ENCODE results near the gene P2RY6. TPM values are rescaled to one million over a fixed set of nuclear protein-coding genes. Genes with fewer than 3 reads are reported as not detected.

P2RY6 gene
- total and polyA plus RNA-seq, 2 donors from 2014 or later, result 6.7 to 17.9 TPM

DNA sequence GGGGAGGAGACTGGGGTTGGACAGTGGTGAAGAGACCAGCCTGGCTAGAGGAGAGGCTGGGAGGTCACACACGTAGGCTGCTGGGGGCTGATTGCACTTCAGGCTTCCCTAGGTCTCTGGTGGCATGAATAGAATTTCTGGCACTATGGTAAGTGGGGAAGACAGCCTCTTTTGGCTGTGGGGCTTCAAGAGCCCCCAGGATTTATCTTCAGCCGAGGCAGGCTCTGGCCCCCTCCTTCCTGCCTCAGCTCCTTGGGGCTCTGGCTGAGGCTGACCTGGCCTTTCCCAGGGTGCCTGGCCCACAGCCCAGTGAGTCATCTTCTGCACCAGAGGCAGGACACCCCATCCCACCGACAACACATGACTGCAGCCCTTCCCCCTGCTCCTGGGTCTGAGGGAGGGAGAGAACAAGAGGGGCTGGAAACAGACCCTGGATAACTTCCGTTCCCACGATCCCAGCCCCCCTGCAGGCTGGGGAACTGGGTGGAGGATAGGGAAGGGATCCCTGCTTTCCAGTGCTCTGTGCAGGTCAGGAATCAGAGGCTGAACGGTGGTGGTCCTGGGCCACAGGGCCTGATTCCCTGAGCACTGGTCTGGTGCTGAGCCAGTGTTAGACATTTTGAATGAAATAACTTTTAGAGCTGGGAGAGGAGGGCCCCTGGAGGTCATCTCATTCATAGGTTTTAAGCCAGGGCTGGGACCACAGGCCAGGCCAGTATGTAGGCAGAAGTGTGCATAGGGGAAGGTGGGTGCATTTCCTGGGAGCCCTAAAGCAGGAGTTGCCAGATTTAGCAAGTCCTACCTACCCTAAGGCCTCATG is 62.5 kb downstream of the P2RY6 start:
- H3K27ac ChIP-seq (ENCODE audit: low read depth in 2 of 2, low read length in 2 of 2), result peak overlapping the region; percentile 59 to 71

DNA sequence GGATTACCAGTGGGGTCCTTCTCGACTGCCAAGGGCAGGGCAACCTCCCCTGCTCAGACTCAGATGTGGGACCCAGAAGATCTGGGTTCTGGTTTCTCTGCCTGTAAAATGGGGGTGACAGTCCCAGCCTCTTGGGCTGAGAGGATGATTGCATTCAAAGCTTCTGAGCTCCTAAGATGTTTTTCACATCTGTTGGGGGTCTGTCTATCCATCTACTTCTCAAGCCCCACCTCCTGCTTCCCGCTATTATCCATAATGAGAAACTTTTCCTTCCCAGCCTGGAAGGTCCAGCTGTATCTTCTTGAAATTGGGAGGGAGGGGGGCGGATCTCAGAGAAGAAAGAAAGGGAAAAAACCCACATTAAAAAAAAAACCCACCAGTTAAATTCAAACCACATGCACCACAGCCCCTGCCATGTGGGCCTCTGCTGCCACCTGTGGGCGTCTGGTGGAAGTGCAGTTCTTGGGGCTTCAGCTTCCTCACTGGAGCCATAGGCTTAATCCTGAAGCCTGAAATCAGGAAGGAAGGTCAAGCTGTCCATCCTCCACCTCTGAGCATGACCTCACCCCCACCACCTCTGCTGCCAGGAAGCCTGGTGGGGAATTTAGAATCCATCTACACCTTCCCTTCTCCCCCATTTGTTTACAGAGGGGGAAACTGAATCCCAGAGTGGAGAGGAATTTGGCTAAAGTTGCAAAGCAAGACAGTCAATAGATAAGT is 63.2 kb downstream of the P2RY6 start:
- Histone ChIP-seq H3K4me3 (ENCODE audit: low read length in 3 of 3) (no peak overlapping the region), H3K9me3 (ENCODE audit: control insufficient read depth in 2 of 3, insufficient read depth in 1 of 3, low read length in 3 of 3) (no peaks in the 10 kb centered on the region), H3K27me3 (ENCODE audit: control insufficient read depth, insufficient read depth, low read length) (no peaks in the 10 kb centered on the region), H3K9ac (ENCODE audit: low read length in 3 of 3) (peak overlapping the region in 1 of 3 donors; percentile 7), H3K4me1 (ENCODE audit: control insufficient read depth in 2 of 3, insufficient read depth in 2 of 3, low read depth in 1 of 3, low read length in 3 of 3) (peaks cover 12 to 71% (median 63%) of the 10 kb centered on the region in 3 donors), H3K36me3 (ENCODE audit: control insufficient read depth in 2 of 3, insufficient read depth in 3 of 3, low read length in 3 of 3) (peaks cover 0 to 3% (median 2%) of the 10 kb centered on the region in 3 donors), H3K27ac (ENCODE audit: low read depth in 2 of 2, low read length in 2 of 2) (peak overlapping the region; percentile 59 to 71)
- no peak for FAIRE-seq
- peak; percentile 90 to 96 (median 93) for DNase-seq
- intact Hi-C loops (cut with DNase I), result no loop called here
- TF ChIP-seq, protein P1, sequence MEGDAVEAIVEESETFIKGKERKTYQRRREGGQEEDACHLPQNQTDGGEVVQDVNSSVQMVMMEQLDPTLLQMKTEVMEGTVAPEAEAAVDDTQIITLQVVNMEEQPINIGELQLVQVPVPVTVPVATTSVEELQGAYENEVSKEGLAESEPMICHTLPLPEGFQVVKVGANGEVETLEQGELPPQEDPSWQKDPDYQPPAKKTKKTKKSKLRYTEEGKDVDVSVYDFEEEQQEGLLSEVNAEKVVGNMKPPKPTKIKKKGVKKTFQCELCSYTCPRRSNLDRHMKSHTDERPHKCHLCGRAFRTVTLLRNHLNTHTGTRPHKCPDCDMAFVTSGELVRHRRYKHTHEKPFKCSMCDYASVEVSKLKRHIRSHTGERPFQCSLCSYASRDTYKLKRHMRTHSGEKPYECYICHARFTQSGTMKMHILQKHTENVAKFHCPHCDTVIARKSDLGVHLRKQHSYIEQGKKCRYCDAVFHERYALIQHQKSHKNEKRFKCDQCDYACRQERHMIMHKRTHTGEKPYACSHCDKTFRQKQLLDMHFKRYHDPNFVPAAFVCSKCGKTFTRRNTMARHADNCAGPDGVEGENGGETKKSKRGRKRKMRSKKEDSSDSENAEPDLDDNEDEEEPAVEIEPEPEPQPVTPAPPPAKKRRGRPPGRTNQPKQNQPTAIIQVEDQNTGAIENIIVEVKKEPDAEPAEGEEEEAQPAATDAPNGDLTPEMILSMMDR (IDR thresholded peaks at IDR 0.05; ENCODE audit: borderline replicate concordance, extremely low read depth, insufficient read depth), result peak; percentile 98

More for the DNA sequence above, 62.5 kb downstream of the P2RY6 start:
- no peak for FAIRE-seq
- Histone ChIP-seq H3K4me3 (ENCODE audit: low read length in 3 of 3) (peak overlapping the region in 1 of 3 donors; percentile 15), H3K27me3 (ENCODE audit: control insufficient read depth, insufficient read depth, low read length) (no peaks in the 10 kb centered on the region), H3K9ac (ENCODE audit: low read length in 3 of 3) (peak overlapping the region in 1 of 3 donors; percentile 7), H3K9me3 (ENCODE audit: control insufficient read depth in 2 of 3, insufficient read depth in 1 of 3, low read length in 3 of 3) (no peaks in the 10 kb centered on the region), H3K36me3 (ENCODE audit: control insufficient read depth in 2 of 3, insufficient read depth in 3 of 3, low read length in 3 of 3) (peaks cover 0 to 3% (median 2%) of the 10 kb centered on the region in 3 donors), H3K4me1 (ENCODE audit: control insufficient read depth in 2 of 3, insufficient read depth in 2 of 3, low read depth in 1 of 3, low read length in 3 of 3) (peaks cover 14 to 71% (median 70%) of the 10 kb centered on the region in 3 donors)
- TF ChIP-seq, protein P1 (IDR thresholded peaks at IDR 0.05; ENCODE audit: borderline replicate concordance, extremely low read depth, insufficient read depth), result no peak
- intact Hi-C loops (cut with DNase I), result no loop called here
- peak in 4 of 5 donors; percentile 48 to 95 (median 79) for DNase-seq

DNA sequence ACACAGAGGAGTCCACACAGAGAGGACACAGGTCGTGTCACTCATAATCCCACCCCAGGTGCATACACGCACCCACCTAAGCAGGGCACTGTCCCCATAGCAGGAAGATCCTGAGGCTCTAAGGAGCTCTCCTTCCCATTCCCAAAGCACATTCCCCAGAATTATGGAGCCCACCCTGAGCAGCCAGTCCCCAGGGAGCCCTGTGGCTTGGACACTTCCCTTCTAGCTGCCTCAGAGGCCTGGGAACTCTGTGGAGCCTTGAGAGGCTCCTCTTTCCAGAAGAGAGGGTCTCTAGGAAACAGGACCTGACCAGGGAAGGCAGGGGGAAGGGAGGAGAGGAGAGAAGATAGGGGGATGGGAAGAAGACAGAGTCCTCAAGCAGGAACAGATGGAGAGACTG is 65.7 kb downstream of the P2RY6 start:
- no peak for FAIRE-seq
- H3K9ac ChIP-seq (ENCODE audit: low read length in 3 of 3), result no peak overlapping the region
- H3K36me3 ChIP-seq (ENCODE audit: control insufficient read depth in 2 of 3, insufficient read depth in 3 of 3, low read length in 3 of 3), result peaks cover 0 to 3% (median 2%) of the 10 kb centered on the region in 3 donors
- no peaks in the 10 kb centered on the region for H3K27me3 ChIP-seq (ENCODE audit: control insufficient read depth, insufficient read depth, low read length)
- H3K9me3 ChIP-seq (ENCODE audit: control insufficient read depth in 2 of 3, insufficient read depth in 1 of 3, low read length in 3 of 3), result no peaks in the 10 kb centered on the region
- intact Hi-C loops (cut with DNase I), result no loop called here
- H3K4me1 ChIP-seq (ENCODE audit: control insufficient read depth in 2 of 3, insufficient read depth in 2 of 3, low read depth in 1 of 3, low read length in 3 of 3), result peaks cover 3 to 60% (median 46%) of the 10 kb centered on the region in 3 donors
- TF ChIP-seq, protein P1 (IDR thresholded peaks at IDR 0.05; ENCODE audit: borderline replicate concordance, extremely low read depth, insufficient read depth), result no peak
- no peak overlapping the region for H3K4me3 ChIP-seq (ENCODE audit: low read length in 3 of 3)
- no peak overlapping the region for H3K27ac ChIP-seq (ENCODE audit: low read depth in 2 of 2, low read length in 2 of 2)
- no peak for DNase-seq

All from kidney (tissue), 14 donors.